Coronary artery (tissue), 2 donors: ENCODE data around the gene HSD11B1L.

Source experiments
- DNase-seq: peaks from one replicate; pipeline ENCODE4 v3.0.0-alpha.2; 2017; ENCODE audit warnings: low spot score
- H3K27ac ChIP-seq, 2 donors: fragments of 200-600 bp; sonication (generic); one replicate each; pipeline ENCODE4 v1.5.1; 2016 to 2019
- H3K4me3 ChIP-seq: fragments of 200-600 bp; sonication (generic); 2 replicates; pipeline ENCODE4 v1.5.1; 2016; ENCODE audit warnings: mild to moderate bottlenecking, moderate library complexity
- TF ChIP-seq, protein P1 (sequence below): fragments of 200-600 bp; sonication (generic); IDR thresholded peaks from one replicate; pipeline ENCODE4 v1.5.1; 2019; ENCODE audit warnings: antibody characterized with exemption

Gene HSD11B1L

DNA sequence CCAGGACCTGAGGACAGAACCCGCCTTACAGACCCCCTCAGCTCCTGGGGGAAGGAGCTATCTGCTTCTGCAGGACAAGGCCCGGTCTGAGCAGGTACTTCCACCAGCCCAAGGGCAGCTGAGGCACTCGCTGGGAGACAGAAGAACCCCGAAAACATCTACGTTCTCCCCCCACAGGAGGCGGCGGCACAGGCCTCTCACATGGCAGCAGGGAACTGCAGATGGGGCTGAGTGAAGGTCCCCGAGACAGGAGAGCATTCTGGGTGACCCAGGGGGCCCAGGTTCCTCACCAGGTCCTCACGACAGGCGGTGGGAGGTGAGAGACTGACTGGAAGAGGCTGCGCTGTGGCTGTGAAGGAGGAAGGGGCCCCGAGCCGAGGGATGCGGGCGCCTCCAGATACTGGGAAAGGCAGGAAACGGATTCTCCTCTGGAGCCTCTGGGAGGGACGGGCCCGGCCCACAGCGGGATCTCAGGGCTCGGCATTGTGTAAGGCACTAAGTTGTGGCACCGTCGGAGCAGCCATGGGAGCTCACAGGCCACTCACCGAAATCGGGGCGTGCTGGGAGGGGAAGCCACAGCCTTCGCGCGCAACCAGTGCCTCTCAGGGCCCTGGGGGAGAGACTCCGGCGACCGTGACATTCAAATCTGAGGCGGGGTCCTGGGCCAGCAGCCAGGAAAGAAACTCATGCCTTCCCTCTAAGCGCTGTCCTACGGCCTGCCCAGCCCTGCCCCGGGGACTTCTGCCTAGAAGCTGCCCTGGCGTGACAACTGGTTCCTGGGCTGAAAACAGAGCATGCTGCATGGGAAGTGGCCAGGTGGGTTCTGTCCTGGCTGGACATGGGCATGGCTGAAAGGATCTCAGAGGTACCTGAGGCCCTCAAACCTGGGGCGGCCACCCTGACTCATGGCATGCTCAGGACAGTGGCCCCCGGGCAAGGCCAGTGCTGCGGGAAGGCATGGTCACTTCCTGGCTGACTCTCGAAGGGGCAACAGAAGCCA lies 23.3 kb downstream of the HSD11B1L start:
- no peak overlapping the region for H3K27ac ChIP-seq
- no peak overlapping the region for H3K4me3 ChIP-seq
- TF ChIP-seq, protein P1, sequence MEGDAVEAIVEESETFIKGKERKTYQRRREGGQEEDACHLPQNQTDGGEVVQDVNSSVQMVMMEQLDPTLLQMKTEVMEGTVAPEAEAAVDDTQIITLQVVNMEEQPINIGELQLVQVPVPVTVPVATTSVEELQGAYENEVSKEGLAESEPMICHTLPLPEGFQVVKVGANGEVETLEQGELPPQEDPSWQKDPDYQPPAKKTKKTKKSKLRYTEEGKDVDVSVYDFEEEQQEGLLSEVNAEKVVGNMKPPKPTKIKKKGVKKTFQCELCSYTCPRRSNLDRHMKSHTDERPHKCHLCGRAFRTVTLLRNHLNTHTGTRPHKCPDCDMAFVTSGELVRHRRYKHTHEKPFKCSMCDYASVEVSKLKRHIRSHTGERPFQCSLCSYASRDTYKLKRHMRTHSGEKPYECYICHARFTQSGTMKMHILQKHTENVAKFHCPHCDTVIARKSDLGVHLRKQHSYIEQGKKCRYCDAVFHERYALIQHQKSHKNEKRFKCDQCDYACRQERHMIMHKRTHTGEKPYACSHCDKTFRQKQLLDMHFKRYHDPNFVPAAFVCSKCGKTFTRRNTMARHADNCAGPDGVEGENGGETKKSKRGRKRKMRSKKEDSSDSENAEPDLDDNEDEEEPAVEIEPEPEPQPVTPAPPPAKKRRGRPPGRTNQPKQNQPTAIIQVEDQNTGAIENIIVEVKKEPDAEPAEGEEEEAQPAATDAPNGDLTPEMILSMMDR = no peak
- no peak for DNase-seq

DNA sequence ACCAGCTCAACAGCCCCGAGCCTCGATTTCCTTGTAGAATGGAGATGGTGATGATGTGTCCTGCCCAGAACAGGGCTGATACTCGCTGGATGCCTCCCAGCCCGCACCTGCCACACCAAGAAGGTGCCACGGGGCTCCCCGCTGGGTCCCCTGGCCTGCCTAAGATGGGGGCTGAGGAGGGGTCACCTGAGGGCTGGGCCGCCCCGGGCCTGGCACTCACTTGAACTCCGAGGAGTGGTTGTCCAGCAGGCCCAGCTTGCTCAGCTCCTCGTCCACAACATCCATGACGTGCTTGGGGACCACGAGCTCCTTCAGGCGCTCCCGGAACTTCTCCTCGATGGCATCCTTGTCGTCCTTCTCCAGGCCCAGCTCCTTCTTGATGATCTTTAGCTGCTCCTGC lies 24.7 kb downstream of the HSD11B1L start:
- TF ChIP-seq, protein P1 = no peak
- no peak for DNase-seq
- Histone ChIP-seq H3K27ac (no peak overlapping the region), H3K4me3 (no peak overlapping the region)

DNA sequence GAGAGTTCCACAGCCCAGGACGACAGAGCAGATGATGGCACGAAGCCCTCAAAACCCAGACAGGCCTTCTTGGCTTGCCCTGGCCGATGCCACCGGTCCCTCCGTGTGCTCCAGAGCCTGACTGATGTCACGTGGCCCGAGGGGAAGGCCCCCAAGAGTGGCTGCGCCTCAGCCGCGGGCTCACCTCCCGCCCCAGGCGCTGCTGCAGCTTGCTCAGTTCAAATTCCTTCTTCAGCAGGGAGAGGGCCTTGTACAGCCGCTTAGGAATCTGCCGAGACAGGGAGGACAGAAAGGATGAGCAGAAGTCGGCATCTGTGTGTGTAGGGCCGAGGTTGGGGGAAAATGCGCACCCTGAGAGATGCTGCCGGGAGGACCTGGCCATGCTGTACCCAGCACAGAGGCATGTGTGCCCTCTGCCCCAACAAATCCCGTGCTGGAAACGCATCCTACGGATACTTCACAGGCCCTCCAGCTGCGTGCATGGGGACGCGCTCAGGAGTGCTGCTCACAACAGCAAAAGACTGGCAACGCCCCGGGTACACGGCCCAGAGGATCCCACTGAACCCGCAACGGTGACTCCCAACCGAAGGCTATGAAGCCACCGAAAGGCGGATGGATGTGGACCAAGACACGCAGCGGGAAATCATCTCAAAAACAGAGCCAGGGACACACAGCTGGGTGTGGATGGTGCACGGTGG lies 26.2 kb downstream of the HSD11B1L start:
- DNase-seq = no peak
- no peak overlapping the region for H3K27ac ChIP-seq
- TF ChIP-seq, protein P1 = no peak
- no peak overlapping the region for H3K4me3 ChIP-seq

DNA sequence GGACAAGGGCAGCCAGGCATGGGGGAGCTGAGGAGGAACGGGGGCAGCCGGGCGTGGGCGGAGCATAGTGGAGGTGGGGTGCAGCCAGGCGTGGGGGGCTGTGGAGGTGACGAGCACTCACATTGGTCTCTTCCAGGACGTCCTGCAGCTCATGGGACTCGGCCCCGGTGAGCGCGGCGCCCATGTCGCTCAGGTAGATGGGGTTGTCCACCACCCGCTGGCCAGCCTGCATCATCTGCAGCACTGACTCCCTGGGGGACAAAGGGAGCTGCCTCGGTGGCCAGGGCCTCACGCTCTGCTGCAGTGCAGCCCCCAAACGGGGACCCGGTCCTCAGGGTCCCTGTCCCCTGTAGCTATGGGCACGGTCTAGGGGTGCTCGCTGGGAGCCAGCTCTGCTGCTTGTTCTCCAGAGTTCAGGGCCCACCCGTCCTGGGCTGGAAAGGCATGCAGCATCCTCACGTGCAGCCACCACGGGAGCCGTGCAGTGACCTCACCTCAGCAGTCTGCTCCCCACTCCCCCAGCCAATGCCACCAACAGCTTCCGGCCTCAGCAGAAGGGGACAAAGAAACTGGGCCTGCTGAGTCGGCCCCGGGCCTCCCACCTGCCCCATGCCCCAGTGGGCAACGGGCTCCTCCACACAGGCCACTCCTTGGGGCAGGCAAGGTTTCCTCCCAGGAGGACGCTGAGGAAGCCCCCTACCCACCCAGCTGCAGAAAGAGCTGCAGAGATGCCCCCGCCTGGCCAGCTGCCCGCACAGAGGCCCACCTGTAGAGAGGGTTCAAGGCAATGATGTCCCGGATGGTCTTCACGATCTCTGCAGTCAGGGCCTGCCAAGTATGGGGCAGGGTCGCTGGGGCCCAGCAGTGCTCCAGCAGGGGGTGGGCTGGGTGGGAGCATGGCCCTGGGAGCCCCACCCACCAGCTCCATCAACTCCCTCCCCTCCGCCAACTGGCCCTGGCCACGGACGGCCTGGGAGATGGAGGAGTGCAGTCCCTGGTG lies 27.0 kb downstream of the HSD11B1L start:
- Histone ChIP-seq H3K4me3 (no peak overlapping the region), H3K27ac (no peak overlapping the region)
- DNase-seq = no peak
- TF ChIP-seq, protein P1 = no peak

DNA sequence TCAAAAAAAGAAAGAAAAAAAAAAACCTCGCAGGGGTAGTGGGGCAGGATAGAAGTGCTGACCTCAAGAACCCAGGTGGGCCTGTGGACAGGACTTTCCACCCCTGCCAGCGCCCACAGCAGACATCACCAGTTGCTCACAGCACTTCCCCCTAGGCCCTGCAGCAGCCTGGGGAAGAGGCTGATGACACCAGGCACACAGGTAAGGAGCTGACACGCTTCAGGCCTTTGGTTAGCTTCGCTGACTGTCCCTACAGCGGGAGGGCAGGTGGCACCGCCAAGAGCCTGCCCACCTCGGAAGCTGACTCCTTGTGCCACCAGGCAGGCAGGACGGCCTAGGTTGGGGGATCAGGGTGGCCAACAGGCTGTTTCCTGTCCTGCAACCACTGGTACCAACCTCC lies 30.2 kb downstream of the HSD11B1L start:
- TF ChIP-seq, protein P1 = no peak
- Histone ChIP-seq H3K4me3 (no peak overlapping the region), H3K27ac (no peak overlapping the region)
- DNase-seq = no peak

DNA sequence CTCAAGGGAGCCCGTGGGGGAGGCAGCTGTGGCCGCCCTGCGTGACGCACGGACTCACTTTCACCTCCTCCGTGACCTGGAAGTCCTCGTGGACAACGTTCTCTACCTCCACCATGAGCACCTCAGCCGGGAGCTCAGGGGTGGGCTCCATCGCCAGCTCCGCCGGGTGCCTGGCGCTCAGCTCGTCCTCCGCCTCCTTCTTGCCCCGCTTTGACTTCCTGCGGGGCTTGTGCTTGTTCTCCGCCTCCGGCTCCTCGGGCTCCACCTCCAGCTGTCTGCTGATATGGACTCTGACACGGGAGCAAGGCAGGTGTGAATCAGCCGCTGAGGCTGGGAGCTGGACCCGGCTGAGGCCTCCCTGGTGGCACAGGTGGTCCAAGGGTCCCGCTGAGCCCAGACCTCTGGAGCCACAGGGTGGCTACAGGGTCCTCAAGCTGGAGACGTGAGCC lies 30.9 kb downstream of the HSD11B1L start:
- no peak for DNase-seq
- Histone ChIP-seq H3K27ac (no peak overlapping the region), H3K4me3 (no peak overlapping the region)
- TF ChIP-seq, protein P1 = no peak
